DMS 273 treated with DMSO at 0.1 percent for 48 hours (cell line): ENCODE measurements around the gene RPAP3.

Experiments used
- DNase-seq: peaks from one replicate; lab custom pipeline; 2025; lab: John Stamatoyannopoulos, UW

RPAP3 gene, protein sequence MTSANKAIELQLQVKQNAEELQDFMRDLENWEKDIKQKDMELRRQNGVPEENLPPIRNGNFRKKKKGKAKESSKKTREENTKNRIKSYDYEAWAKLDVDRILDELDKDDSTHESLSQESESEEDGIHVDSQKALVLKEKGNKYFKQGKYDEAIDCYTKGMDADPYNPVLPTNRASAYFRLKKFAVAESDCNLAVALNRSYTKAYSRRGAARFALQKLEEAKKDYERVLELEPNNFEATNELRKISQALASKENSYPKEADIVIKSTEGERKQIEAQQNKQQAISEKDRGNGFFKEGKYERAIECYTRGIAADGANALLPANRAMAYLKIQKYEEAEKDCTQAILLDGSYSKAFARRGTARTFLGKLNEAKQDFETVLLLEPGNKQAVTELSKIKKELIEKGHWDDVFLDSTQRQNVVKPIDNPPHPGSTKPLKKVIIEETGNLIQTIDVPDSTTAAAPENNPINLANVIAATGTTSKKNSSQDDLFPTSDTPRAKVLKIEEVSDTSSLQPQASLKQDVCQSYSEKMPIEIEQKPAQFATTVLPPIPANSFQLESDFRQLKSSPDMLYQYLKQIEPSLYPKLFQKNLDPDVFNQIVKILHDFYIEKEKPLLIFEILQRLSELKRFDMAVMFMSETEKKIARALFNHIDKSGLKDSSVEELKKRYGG

DNA sequence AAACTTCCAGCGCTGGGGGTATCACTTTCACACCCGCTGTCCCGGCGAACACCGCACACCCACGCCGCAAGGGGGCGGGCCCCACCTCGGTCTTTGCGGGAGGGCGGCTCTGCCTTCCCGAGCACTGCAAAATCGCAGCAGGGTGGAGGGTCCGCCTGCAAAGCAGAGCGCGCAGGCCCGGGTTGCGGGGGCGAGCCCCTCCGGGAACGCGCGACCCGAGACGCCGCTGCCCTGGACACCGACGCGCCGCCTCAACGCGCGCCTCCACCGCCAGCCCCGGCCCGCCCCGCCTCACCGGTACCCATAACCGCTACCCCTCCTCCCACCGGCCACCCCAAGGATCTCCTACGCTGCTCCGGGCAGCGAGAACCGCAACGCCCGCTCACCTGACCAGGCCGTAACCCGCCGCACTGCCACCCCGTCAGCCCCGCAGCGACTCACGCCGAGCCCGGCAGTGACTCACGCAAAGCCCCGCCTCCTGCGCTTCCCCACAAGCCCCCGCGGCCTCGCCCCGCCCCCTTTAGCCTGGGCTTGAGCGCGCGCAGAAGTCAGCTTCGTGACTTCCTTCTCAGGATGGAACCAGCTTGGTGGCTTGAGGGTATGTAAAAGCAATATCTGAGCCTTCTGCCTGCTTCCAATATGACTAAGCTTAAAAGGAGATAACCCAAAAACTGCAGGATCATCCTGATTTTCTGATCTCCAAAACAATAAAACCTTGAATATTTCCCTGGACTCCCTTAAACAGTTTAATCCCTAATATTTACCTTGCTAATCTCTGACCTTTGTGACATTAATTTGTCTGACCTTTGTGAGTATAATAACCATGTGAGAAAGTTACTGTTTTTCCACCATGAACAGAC lies at the start of gene RPAP3:
Gene RPAP3, minus strand, starts transcription at position 465 of the 860 bp plus-strand sequence. CDS start 3,190 bp downstream, outside the sequence.
- peak; percentile 58 for DNase-seq

DNA sequence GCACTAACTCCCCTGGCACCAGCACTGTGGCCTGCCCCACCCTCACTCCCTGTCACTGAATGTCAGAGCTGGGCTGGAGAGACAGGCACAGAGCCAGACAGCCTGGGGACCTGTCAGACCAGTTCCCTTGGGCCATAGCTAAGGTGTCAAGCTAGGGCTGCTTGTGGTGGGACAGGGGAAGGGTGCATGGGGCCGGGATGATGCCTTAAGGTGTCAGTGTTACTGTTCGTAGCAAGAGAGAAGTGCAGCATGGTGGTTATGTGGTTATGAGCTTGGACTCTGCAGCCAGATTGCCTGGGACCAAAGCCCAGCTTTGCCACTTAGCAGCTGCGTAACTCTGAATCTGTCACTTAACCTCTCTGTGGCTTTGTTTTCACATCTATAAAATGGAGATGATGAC lies 49.1 kb upstream of the RPAP3 start:
- no peak for DNase-seq

DNA sequence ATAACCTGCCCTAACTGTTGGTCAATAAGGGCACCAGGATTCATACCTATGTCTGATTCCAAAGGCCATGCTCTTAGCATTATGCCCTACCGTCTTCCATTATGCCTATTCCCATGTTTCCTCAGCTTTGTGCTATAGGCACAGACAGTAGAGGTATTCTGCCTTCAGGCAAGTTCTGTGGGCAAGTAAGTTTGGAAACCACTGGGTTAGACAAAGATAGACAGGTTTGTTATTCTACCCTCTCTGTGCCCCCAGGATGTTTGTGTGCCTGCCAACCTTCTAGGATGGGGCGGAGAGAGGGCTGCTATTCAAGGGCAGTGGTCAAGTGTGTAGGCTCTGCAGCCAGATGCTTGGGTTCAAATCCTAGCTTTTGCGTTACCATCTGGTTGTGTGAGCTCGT lies 48.3 kb upstream of the RPAP3 start:
- no peak for DNase-seq

DNA sequence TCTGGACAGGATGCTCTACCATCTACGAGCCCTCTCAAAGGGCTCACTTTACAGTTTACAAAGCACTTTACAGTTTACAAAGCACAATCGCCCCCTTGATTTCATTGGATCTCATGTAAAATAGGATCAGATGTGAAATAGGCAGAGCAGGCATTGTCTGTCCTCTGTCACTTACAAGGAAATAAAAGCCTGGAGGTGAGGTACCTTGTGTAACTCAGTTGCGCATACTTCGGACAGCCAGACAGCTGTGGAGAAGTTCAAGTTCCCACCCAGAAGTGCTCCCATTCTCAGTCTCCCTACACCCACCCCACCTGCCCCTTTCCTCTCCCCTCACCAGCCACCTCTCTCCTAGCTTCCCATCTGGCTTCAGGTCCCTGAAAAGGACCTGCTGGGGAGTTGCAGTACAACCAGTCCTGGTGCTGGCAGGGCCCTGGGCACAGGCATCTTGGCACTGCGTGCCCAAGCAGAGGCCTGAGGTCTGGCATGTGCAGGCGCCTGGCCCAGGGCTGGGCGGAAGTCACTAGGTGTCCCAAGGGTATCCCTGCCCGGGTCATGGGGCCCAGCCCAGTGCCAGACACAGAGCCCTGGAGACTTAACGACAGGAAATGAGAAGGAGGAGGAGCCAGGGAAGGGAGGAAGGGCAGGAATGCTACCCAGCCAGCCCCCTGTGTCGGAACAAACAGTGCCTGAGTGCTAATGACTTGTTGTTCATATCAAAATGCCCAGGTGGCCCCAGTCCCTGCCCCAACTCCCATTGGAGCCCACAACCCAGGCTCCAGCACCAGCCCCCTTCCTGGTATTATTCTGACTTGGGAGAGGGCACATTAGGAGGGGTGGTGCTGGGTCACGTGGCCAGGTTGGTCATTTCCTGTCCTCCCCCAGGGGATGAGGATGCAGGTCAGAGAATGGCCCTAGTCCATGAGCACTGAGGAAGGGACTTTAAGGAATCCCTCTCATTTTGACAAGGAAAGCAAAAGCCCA lies 47.5 kb upstream of the RPAP3 start:
- no peak for DNase-seq

DNA sequence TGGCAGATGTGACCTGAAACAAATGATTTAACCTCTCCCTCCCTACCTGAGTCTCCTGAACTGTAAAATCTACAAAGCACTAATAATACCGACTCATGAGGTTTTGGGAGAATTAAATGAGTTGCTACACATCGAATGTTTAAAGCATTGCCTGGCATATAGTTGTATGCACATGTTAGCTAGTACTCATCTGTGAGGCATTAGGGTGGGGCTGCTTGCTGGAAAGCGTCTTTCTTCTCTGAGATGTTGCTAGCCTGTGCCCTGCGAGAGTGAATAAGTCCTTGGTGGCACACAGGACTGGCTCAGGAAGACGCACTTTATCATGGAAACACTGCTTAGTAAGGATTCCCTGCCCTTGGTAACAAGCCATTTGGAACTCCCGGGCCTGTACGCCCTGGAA lies 46.7 kb upstream of the RPAP3 start:
- DNase-seq: no peak

DNA sequence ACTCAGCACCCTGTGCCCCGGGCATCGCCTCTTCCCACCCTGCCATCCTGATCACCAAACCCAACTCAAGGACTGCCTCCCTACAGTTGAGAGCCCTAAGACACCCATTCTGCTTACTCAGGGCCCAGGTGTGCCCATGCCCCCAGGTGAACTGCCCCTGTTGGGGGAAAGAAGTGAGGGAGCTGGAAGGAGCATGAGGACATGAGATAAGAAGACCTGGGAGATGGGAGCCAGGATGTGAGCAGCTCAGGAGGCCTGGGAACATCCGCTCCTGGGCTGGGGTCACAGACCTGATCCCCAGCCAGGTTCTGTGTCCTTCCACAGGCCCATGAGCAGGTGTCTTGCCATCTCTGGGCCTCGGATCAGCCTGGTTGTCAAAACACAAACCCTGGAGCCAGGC lies 46.3 kb upstream of the RPAP3 start:
- DNase-seq: no peak

DNA sequence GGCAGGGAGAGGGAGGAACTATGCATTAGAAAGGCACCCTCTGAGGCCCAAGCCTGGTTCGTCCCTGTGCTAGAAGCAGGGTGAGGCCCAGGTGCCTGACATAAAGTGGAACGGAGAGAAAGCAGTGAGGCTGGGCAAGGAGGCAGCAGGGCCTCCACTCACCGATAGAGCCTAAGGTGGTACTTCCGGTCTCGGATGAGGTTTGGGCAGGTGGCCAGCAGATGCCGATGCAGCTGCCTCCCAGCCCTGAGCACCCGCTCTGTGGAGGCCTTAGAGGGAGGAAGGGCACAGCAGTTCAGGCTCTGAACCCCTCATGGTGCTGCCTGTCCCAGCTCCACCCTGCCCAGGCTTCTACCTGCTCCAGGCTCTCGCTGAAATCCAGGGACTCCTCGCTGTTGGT lies 45.7 kb upstream of the RPAP3 start:
- DNase-seq: no peak

DNA sequence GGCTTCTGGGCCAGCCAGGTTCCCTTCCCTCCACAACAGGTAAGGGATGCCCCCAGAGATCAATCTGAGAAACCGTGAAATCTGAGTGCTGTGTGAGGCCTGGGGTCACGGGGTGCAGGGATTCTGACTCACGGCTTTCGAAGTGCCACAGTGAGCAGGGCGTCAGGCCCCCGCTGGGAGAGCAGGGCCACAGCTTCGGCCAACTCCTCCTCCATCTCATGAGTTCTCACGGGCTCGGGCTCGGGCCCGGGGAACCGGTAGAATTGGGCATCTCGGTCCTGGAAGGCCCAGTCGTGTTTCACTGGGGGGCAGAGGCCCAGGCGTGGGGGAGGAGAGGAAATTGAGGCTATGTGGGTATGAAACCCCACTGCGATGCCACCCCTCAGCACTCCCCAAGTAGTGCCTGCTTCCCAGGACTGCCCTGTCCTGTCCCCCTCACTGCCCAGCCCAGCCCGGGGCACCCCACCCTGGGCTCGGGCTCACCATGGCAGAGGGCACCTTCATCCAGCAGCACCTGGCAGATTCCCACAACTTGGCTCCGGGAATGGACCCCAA lies 45.2 kb upstream of the RPAP3 start:
- DNase-seq: no peak

DNA sequence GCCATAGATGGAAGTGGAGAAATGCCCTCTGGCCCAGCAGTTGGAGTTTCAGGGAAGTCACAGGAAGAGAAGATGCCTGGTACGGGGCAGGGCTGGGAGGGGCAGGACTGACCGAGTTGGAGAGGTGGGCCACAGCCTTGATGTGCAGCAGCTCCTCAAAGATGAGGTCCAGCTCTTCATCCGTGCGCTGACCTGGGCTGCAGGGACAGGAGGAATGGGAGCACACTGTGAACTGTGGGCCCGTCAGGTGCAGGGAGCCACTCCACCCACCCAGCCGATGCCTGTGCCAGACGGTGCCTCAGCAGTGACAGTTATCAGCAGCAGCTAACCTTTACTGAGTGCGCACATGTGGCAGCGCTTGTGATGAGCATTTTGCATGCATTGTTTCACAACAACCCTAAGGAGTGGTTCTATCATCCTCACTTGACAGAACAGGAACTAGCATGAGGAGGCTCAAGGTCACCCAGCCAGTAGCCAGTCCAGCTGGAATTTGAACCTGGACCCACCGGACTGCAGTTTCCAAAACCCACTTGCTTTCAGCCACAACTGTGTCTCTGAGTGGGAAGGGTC lies 44.5 kb upstream of the RPAP3 start:
- DNase-seq: no peak

DNA sequence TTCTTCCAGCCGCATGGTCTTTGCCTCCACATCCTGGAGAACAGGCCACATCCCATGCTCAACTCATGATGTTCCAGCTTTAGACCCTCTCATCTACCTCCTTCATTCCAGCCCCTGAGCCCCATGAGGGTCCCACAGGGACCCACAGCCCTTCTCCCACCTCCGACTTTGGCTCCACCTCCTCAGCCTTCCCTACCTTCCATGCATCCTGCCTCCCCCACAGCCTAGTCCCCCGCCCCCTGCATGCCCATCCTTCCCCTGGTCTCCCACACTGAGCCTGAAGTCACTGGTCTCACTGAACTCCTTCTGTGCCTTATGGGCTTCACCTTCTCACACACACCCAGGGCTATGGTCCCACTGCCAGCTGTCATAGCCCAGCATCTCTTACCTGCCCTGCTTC lies 43.1 kb upstream of the RPAP3 start:
- no peak for DNase-seq

DNA sequence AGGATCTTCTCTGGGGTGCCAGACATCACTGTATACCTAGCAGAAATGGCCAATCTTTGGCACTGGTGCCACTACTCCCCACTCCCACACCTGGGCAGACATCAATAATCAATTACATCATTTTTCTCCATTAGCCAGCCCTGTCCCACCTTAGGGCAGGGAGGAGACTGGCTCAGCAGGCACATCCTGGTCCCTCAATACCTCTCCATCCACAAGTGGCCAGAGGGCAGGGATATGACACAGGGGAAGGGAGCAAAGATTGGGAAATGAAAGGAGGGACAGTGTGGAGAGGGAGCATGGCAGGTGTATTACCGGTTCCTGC lies 42.6 kb upstream of the RPAP3 start:
- no peak for DNase-seq

DNA sequence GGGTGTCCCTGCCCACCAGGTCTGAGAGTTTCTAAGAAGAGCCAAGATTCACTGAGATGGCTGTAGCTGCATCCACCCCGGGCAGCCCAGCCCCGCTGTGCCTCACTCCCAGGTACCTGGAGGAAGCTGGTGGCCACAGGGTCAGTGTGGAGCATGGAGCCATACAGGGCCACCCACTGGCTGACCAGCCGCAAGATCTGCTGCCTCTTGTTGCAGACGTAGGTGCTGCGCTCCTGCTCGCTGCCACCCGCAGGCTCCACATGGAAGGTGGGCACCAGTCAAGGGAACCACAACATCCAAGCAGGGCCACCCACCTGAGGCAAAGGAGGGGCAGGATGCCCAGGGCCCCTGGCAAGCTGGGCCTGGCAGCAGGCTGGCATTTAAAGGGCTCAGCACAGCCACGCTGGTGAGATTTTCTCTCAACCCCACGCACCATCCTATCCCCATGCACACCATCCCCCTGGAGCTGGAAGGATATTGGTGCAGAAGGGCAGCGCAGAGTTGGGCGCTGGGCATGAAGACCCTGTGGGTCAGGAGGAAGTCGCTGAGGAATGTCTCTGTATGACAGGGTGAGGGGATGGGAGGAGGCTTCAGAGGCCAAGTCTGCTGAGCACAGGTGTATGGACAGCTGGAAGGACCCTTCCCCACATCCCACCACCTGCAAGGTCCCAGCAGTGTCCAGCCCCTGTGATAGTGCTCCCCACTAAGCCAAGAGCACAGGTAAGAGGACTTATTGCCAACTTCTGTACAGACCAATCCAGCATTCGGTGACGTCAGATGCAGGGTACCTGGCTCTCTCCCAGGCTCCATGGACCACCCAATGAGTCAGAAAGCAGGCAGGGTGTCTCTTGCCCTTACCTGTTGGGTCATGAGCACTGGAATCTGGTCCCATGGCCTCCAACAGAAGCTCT lies 42.0 kb upstream of the RPAP3 start:
- DNase-seq: no peak

DNA sequence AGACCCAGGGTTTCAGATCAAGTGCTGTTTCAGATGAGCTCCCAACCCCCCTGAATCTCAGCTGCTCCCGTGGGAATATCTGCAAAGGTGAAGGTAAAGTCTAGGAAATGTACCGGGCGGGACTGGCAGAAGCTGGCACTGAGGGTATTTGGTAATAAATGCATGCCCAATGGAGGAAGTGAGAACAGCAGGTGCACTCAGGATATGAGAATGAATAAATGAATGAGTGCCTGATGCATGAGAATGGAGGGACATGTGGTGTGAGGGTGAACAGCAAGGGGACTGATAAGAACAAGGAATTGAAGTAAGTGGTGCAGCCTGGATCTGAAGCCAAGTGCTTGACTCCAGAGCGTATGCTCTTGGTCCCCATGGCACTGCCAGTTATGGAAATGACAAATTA lies 41.3 kb upstream of the RPAP3 start:
- DNase-seq: no peak

DNA sequence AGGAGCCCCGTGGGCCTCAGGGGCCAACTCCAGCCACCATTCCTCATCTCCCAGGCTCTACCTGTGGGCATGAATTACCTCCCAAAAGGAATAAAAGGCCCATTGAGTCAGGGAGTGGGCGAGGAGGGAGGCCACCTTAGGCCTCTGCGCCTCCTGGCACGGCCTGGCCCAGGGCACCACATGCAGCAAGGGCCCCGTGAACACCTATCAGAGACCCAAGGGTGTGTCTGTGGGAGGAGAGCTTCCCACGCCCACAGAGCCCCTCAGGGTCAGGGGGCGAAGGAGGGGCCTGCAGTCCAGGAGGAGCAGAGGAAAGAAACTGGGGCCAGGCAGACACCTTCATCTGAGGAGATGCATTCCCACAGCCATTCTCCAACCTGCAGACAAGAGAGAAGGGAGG lies 40.7 kb upstream of the RPAP3 start:
- no peak for DNase-seq

DNA sequence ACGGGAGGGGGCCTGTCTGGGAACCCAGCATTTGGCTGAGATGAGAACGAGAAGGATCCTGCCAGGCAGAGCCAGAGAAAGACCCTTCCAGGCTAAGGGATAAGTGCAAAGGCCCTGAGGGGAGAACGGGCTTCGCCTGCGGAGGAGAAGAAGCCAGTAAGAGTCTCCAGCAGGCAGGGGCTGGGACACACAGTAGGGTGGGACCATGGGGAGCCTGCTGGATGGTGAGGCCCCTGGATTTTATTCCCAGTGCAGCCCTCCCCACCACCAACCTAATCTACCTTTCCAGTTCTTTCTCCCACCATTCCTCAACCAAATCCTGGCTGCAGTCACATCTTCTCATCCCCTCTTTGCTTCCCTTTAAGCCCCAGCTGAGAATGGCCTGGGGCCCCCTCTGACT lies 40.2 kb upstream of the RPAP3 start:
- no peak for DNase-seq

DNA sequence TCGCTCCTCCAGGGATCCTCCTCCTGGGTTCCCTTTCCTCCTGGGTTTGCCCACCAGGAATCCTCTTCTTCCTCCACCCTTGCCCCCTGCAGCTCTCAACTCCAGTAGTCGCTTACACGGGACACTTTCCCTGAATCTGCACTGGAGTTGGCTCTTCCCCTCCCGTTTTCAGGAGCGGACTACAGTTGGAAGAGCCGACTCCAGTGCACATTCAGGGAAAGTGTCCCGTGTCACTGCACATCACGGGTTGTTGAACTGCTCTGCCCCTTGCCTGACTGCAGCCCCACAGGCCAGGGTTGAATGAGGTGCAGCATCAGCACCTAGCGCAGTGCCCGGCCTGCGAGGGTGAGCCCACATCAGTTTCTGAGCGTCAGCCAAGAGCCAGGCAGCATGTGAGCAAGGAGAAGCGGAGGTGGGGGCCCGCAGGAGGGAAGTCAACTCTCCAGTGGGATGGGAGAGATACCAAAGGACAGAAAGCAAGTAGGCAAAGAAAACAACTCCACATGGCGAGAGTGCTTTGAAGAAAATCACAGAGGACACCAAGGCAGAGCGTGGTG lies 39.7 kb upstream of the RPAP3 start:
- no peak for DNase-seq

DNA sequence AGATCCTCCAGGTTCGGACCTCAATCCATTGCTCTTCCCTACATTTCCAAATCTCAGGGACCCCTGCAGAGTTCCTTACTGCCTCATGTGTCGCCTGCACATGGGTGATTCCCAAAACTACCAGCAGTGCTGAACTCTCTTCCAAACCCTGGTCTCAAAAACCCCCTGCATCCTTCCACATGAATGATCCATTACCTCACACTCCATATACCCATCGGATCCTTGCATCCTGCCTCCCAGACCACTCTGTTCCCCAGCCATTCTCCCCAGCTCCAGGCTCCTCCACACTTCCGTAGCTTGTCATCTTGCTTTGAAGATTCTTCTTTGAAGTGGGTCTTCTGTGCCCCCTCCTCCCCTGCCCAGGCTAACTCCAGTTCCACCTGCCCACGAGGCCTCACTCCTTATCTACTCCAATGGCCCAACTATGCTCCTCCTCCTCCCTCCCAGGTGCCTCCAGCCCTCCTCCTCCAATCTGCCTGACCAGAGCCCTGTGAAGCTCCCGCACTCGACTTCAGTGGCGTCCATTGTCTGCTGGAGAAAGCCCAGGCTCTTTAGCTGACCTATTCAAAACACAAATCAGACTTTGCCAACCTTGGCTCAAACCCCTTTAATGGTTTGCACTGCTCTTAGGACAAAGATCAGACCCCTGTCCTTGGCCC lies 39.1 kb upstream of the RPAP3 start:
- no peak for DNase-seq

DNA sequence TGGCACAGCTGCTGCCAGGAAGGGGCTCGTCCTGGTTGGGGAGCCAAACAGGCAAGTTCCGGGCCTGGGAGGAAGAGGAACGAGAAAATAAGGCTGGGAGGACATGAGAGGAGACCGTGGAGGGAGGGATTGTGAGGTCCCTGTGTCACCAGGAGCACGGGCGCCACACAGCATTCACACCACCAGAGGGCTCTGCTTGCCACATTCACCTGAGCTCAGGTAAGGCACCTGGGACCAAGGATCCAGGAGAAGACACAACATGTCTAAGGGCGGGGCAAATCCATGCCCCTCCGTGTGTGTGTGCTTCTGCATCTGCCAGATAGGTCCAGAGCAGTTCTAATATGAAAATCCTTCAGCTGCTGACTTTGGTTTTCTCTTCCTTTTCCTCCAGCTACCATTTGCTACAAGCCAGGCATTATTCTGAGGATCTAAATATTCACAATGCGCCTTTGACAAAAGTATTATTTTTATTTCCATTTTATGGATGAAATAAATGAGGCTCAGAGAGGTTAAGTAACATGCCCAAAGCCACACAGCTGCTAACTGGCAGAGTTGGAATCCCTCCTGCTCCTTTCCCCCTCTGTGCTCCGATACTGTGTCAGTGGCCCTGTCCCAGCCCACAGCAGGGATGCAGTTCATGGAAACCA lies 38.3 kb upstream of the RPAP3 start:
- DNase-seq: no peak
